ENCODE data around the gene OSCAR.

- no peak for TF ChIP-seq EZH2 (IDR thresholded peaks at IDR 0.05; ENCODE audit: borderline replicate concordance, low read length)
- TF ChIP-seq CTCF (conservative IDR thresholded peaks at IDR 0.05 in 1 of 2, IDR thresholded peaks at IDR 0.05 in 1 of 2; ENCODE audit: extremely low read depth in 1 of 2, insufficient read depth in 1 of 2, low read depth in 1 of 2, low read length in 2 of 2): no peak
These were observed 2.0 kb upstream of the OSCAR start, which contains the start of gene NDUFA3 for GRCh38 chr19:54102421-54103169.

Data from mammary epithelial cell (primary cell).